ENCODE results near the gene LYPD8. TPM values are rescaled to one million over a fixed set of nuclear protein-coding genes. Genes with fewer than 3 reads are reported as not detected.
A peak's percentile ranks its signal among the peaks of the same experiment; 100 is the strongest.

LYPD8 gene
- total and polyA plus RNA-seq, 2 donors from 2014 or later = 0.92 to 3.2 TPM

- Histone ChIP-seq H3K9me3 (ENCODE audit: control insufficient read depth in 2 of 3, insufficient read depth in 1 of 3, low read length in 3 of 3) (peaks cover 0 to 2% (median 0%) of the 10 kb centered on the region in 3 donors), H3K9ac (ENCODE audit: low read length in 3 of 3) (no peak overlapping the region), H3K27ac (ENCODE audit: low read depth in 2 of 2, low read length in 2 of 2) (peak overlapping the region; percentile 68 to 81), H3K4me1 (ENCODE audit: control insufficient read depth in 2 of 3, insufficient read depth in 2 of 3, low read depth in 1 of 3, low read length in 3 of 3) (peaks cover 0 to 20% (median 4%) of the 10 kb centered on the region in 3 donors), H3K27me3 (ENCODE audit: control insufficient read depth, insufficient read depth, low read length) (no peaks in the 10 kb centered on the region), H3K4me3 (ENCODE audit: low read length in 3 of 3) (no peak overlapping the region), H3K36me3 (ENCODE audit: control insufficient read depth in 2 of 3, insufficient read depth in 3 of 3, low read length in 3 of 3) (no peaks in the 10 kb centered on the region)
- FAIRE-seq = no peak
- TF ChIP-seq CTCF (IDR thresholded peaks at IDR 0.05; ENCODE audit: borderline replicate concordance, extremely low read depth, insufficient read depth) = no peak
- DNase-seq = no peak
- intact Hi-C loops (cut with DNase I) = no loop called here
Observed at GRCh38 chr1:248733566-248733965, 22.0 kb downstream of the LYPD8 start.

- Histone ChIP-seq H3K9ac (ENCODE audit: low read length in 3 of 3) (no peak overlapping the region), H3K9me3 (ENCODE audit: control insufficient read depth in 2 of 3, insufficient read depth in 1 of 3, low read length in 3 of 3) (peaks cover 0 to 2% (median 0%) of the 10 kb centered on the region in 3 donors), H3K27me3 (ENCODE audit: control insufficient read depth, insufficient read depth, low read length) (no peaks in the 10 kb centered on the region), H3K4me3 (ENCODE audit: low read length in 3 of 3) (peak overlapping the region in 2 of 3 donors; percentile 4 to 31), H3K36me3 (ENCODE audit: control insufficient read depth in 2 of 3, insufficient read depth in 3 of 3, low read length in 3 of 3) (no peaks in the 10 kb centered on the region), H3K4me1 (ENCODE audit: control insufficient read depth in 2 of 3, insufficient read depth in 2 of 3, low read depth in 1 of 3, low read length in 3 of 3) (peaks cover 0 to 20% (median 4%) of the 10 kb centered on the region in 3 donors), H3K27ac (ENCODE audit: low read depth in 2 of 2, low read length in 2 of 2) (peak overlapping the region; percentile 40 to 55)
- TF ChIP-seq CTCF (IDR thresholded peaks at IDR 0.05; ENCODE audit: borderline replicate concordance, extremely low read depth, insufficient read depth) = no peak
- FAIRE-seq (peak; percentile 39), DNase-seq (no peak)
- intact Hi-C loops (cut with DNase I) = no loop called here
Observed at GRCh38 chr1:248730507-248731335, 24.8 kb downstream of the LYPD8 start.

GRCh38 chr1:248714248-248714647, 41.3 kb downstream of the LYPD8 start:
- FAIRE-seq (no peak), DNase-seq (no peak)

More at GRCh38 chr1:248714248-248714647, 41.3 kb downstream of the LYPD8 start:
- intact Hi-C loops (cut with DNase I) = no loop called here
- Histone ChIP-seq H3K27me3 (ENCODE audit: control insufficient read depth, insufficient read depth, low read length) (no peaks in the 10 kb centered on the region), H3K9ac (ENCODE audit: low read length in 3 of 3) (no peak overlapping the region), H3K4me1 (ENCODE audit: control insufficient read depth in 2 of 3, insufficient read depth in 2 of 3, low read depth in 1 of 3, low read length in 3 of 3) (no peaks in the 10 kb centered on the region), H3K36me3 (ENCODE audit: control insufficient read depth in 2 of 3, insufficient read depth in 3 of 3, low read length in 3 of 3) (no peaks in the 10 kb centered on the region), H3K9me3 (ENCODE audit: control insufficient read depth in 2 of 3, insufficient read depth in 1 of 3, low read length in 3 of 3) (no peaks in the 10 kb centered on the region), H3K27ac (ENCODE audit: low read depth in 2 of 2, low read length in 2 of 2) (no peak overlapping the region), H3K4me3 (ENCODE audit: low read length in 3 of 3) (no peak overlapping the region)
- no peak for TF ChIP-seq CTCF (IDR thresholded peaks at IDR 0.05; ENCODE audit: borderline replicate concordance, extremely low read depth, insufficient read depth)

All from kidney (tissue), 14 donors.